ENCODE results near the gene SRF.

GRCh38 chr6:43207286-43207685 is 36.2 kb downstream of the SRF start:
- TF ChIP-seq, protein P1, sequence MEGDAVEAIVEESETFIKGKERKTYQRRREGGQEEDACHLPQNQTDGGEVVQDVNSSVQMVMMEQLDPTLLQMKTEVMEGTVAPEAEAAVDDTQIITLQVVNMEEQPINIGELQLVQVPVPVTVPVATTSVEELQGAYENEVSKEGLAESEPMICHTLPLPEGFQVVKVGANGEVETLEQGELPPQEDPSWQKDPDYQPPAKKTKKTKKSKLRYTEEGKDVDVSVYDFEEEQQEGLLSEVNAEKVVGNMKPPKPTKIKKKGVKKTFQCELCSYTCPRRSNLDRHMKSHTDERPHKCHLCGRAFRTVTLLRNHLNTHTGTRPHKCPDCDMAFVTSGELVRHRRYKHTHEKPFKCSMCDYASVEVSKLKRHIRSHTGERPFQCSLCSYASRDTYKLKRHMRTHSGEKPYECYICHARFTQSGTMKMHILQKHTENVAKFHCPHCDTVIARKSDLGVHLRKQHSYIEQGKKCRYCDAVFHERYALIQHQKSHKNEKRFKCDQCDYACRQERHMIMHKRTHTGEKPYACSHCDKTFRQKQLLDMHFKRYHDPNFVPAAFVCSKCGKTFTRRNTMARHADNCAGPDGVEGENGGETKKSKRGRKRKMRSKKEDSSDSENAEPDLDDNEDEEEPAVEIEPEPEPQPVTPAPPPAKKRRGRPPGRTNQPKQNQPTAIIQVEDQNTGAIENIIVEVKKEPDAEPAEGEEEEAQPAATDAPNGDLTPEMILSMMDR (IDR thresholded peaks at IDR 0.05) = no peak
- TF ChIP-seq EP300 (IDR thresholded peaks at IDR 0.05) = no peak
- no peak for TF ChIP-seq POLR2A (IDR thresholded peaks at IDR 0.05)
